ENCODE data around the gene PRDM13.
"Not testable (repeated sequence)": the region's sequence is repeated elsewhere in the genome, so short reads cannot be mapped to it uniquely, and the experiment has no call there.

The PRDM13 gene

GRCh38 chr6:99614430-99615186 lies 8.0 kb downstream of the PRDM13 start:
- in situ Hi-C loops (cut with MboI; ENCODE audit: low pct_unique_long_range_greater_than_20kb, low sequenced_read_pairs, unreplicated experiment): loop anchor here (25.0 kb wide), 1 partner anchor 777 kb away; the partner anchor contains the start of gene POU3F2
- TF ChIP-seq CTCF (IDR thresholded peaks at IDR 0.05; ENCODE audit: extremely low read depth, insufficient read depth, missing control alignments): no peak
- no peak for DNase-seq (ENCODE audit: low spot score)

GRCh38 chr6:99617131-99617530 lies 10.5 kb downstream of the PRDM13 start:
- no peak for TF ChIP-seq CTCF (IDR thresholded peaks at IDR 0.05; ENCODE audit: extremely low read depth, insufficient read depth, missing control alignments)
- no peak for DNase-seq (ENCODE audit: low spot score)
- in situ Hi-C loops (cut with MboI; ENCODE audit: low pct_unique_long_range_greater_than_20kb, low sequenced_read_pairs, unreplicated experiment): loop anchor here (25.0 kb wide), 1 partner anchor 780 kb away; the partner anchor contains the start of gene POU3F2

- in situ Hi-C loops (cut with MboI; ENCODE audit: low pct_unique_long_range_greater_than_20kb, low sequenced_read_pairs, unreplicated experiment): loop anchor here (25.0 kb wide), 1 partner anchor 782 kb away; the partner anchor contains the start of gene POU3F2
- TF ChIP-seq CTCF (IDR thresholded peaks at IDR 0.05; ENCODE audit: extremely low read depth, insufficient read depth, missing control alignments): no peak
- no peak for DNase-seq (ENCODE audit: low spot score)
Measured at GRCh38 chr6:99618649-99619408, 12.2 kb downstream of the PRDM13 start.

GRCh38 chr6:99619409-99619762 lies 12.8 kb downstream of the PRDM13 start:
- DNase-seq (ENCODE audit: low spot score): no peak
- TF ChIP-seq CTCF (IDR thresholded peaks at IDR 0.05; ENCODE audit: extremely low read depth, insufficient read depth, missing control alignments): no peak
- in situ Hi-C loops (cut with MboI; ENCODE audit: low pct_unique_long_range_greater_than_20kb, low sequenced_read_pairs, unreplicated experiment): loop anchor here (25.0 kb wide), 1 partner anchor 782 kb away; the partner anchor contains the start of gene POU3F2

GRCh38 chr6:99622044-99622443 lies 15.4 kb downstream of the PRDM13 start:
- in situ Hi-C loops (cut with MboI; ENCODE audit: low pct_unique_long_range_greater_than_20kb, low sequenced_read_pairs, unreplicated experiment): loop anchor here (25.0 kb wide), 1 partner anchor 785 kb away; the partner anchor contains the start of gene POU3F2

GRCh38 chr6:99629293-99629692 lies 22.7 kb downstream of the PRDM13 start:
- DNase-seq (ENCODE audit: low spot score): no peak
- in situ Hi-C loops (cut with MboI; ENCODE audit: low pct_unique_long_range_greater_than_20kb, low sequenced_read_pairs, unreplicated experiment): no loop called here
- no peak for TF ChIP-seq CTCF (IDR thresholded peaks at IDR 0.05; ENCODE audit: extremely low read depth, insufficient read depth, missing control alignments)

More at GRCh38 chr6:99622044-99622443, 15.4 kb downstream of the PRDM13 start:
- DNase-seq (ENCODE audit: low spot score): not testable (repeated sequence)

GRCh38 chr6:99637629-99638028 lies 31.0 kb downstream of the PRDM13 start:
- no peak for TF ChIP-seq CTCF (IDR thresholded peaks at IDR 0.05; ENCODE audit: extremely low read depth, insufficient read depth, missing control alignments)
- DNase-seq (ENCODE audit: low spot score): no peak
- in situ Hi-C loops (cut with MboI; ENCODE audit: low pct_unique_long_range_greater_than_20kb, low sequenced_read_pairs, unreplicated experiment): no loop called here

- DNase-seq (ENCODE audit: low spot score); in situ Hi-C loops (cut with MboI; ENCODE audit: low pct_unique_long_range_greater_than_20kb, low sequenced_read_pairs, unreplicated experiment): not testable (repeated sequence)
Measured at GRCh38 chr6:99638358-99638757, 31.7 kb downstream of the PRDM13 start.
